HCT116 (cell line): ENCODE data around the gene GFY. TPM values are rescaled to one million over a fixed set of nuclear protein-coding genes. Genes with fewer than 3 reads are reported as not detected.

Source experiments
- ATAC-seq: fragments of 200-7000 bp; cut with Tn5 transposase; 2 replicates; pipeline ENCODE4 v1.9.1; 2020; ENCODE audit warnings: mild to moderate bottlenecking, moderate library complexity
- BruUV-seq: library from RNA; stranded (reverse); fragments of 400-500 nt; replicated peaks from 2 replicates; lab custom pipeline; 2021; lab: Mats Ljungman, UMichigan
- CTCF ChIA-PET: fragments of 300-600 bp; sonication (Branson Sonifier 250); formaldehyde crosslinking; loops from one replicate; lab custom pipeline; 2021; ENCODE audit warnings: antibody characterized with exemption; lab: Charles Lee
- POLR2A ChIA-PET: fragments of 300-600, 350-600 bp; sonication (Branson Sonifier 250); formaldehyde crosslinking; loops from one replicate; lab custom pipeline; 2021; ENCODE audit warnings: antibody characterized with exemption; lab: Charles Lee
- RAD21 ChIA-PET, 2 experiments: fragments of 300-600 bp; sonication (Branson Sonifier 250); formaldehyde crosslinking; loops; one replicate each; lab custom pipeline; 2023; ENCODE audit warnings: low total read pairs in 2 of 2; ENCODE audit not compliant: uncharacterized antibody in 2 of 2, unreplicated experiment in 2 of 2, low non-redundant PET in 1 of 2; lab: Charles Lee
- DNase-seq: peaks from one replicate; pipeline ENCODE4 v3.0.0-alpha.2; 2010; ENCODE audit warnings: low read depth, low spot score
- H2AFZ ChIP-seq: fragments of 200-600 bp; shearing (Covaris generic), sonication (generic); 2 replicates; pipeline ENCODE4 v1.6.1; 2017; ENCODE audit warnings: low read depth, mixed run types, mixed read lengths, antibody characterized with exemption, low read length; ENCODE audit not compliant: poor library complexity, severe bottlenecking
- H3K27ac ChIP-seq: 2 replicates; pipeline ENCODE4 v1.5.1; 2012; ENCODE audit warnings: low read depth, low read length
- H3K27me3 ChIP-seq: fragments of 200-600 bp; sonication (generic); 2 replicates; pipeline ENCODE4 v1.6.1; 2016; ENCODE audit warnings: mixed run types, low read length, mixed read lengths; ENCODE audit not compliant: insufficient read depth
- H3K36me3 ChIP-seq, 2 experiments: fragments of 200-500 bp in 1 of 2; fragments of 200-600 bp in 1 of 2; sonication (Bioruptor generic) in 1 of 2; sonication (generic) in 1 of 2; 2 replicates each; pipeline versions ENCODE4 v1.5.1 to v1.6.1; 2014 to 2016; ENCODE audit warnings: low read length in 2 of 2, inconsistent platforms in 1 of 2, mixed read lengths in 1 of 2, mixed run types in 1 of 2; ENCODE audit not compliant: insufficient read depth in 2 of 2, control insufficient read depth in 1 of 2
- H3K4me1 ChIP-seq, 2 experiments: fragments of 200-600 bp in 1 of 2; sonication (generic) in 1 of 2; 2 replicates each; pipeline versions ENCODE4 v1.5.1 to v1.6.1; 2012 to 2017; ENCODE audit warnings: low read length in 2 of 2, inconsistent platforms in 1 of 2, mild to moderate bottlenecking in 1 of 2, mixed read lengths in 1 of 2, mixed run types in 1 of 2, moderate library complexity in 1 of 2; ENCODE audit not compliant: insufficient read depth in 2 of 2, control insufficient read depth in 1 of 2
- H3K4me2 ChIP-seq: fragments of 200-600 bp; sonication (generic); 2 replicates; pipeline ENCODE4 v1.6.1; 2017; ENCODE audit warnings: mixed run types, low read length, mixed read lengths
- H3K4me3 ChIP-seq, 2 experiments: fragments of 200-600 bp in 1 of 2; sonication (generic) in 1 of 2; replicated peaks in 1 of 2; 2 replicates each; pipeline ENCODE4 v1.5.1; 2011 to 2016; ENCODE audit warnings: low read length in 2 of 2, control low read depth in 1 of 2, low read depth in 1 of 2, mild to moderate bottlenecking in 1 of 2, mixed read lengths in 1 of 2, mixed run types in 1 of 2
- H3K79me2 ChIP-seq: fragments of 200-600 bp; sonication (generic); 2 replicates; pipeline ENCODE4 v1.6.1; 2017; ENCODE audit warnings: mild to moderate bottlenecking, mixed run types, low read length, moderate library complexity, mixed read lengths; ENCODE audit not compliant: insufficient read depth
- H3K9ac ChIP-seq: fragments of 200-600 bp; sonication (generic); 2 replicates; pipeline ENCODE4 v1.6.1; 2016; ENCODE audit warnings: low read length, mixed read lengths
- H3K9me2 ChIP-seq: fragments of 200-600 bp; sonication (generic), shearing (Covaris generic); 2 replicates; pipeline ENCODE4 v1.6.1; 2017; ENCODE audit warnings: mixed run types, mild to moderate bottlenecking, moderate library complexity; ENCODE audit not compliant: insufficient read depth
- H3K9me3 ChIP-seq, 2 experiments: fragments of 200-500 bp in 1 of 2; fragments of 200-600 bp in 1 of 2; sonication (Bioruptor generic) in 1 of 2; sonication (generic) in 1 of 2; 2 replicates each; pipeline ENCODE4 v1.6.1; 2014 to 2017; ENCODE audit warnings: low read length in 2 of 2, mixed read lengths in 2 of 2, inconsistent platforms in 1 of 2, low read depth in 1 of 2, mild to moderate bottlenecking in 1 of 2, mixed run types in 1 of 2, moderate library complexity in 1 of 2; ENCODE audit not compliant: control insufficient read depth in 1 of 2, insufficient read depth in 1 of 2
- H4K20me1 ChIP-seq: fragments of 200-600 bp; sonication (generic), shearing (Covaris generic); 2 replicates; pipeline ENCODE4 v1.6.1; 2017; ENCODE audit warnings: mixed run types, mild to moderate bottlenecking, moderate library complexity; ENCODE audit not compliant: insufficient read depth
- ATF3 ChIP-seq: IDR thresholded peaks from 2 replicates; pipeline ENCODE4 v1.6.1; 2012
- EGR1 ChIP-seq: IDR thresholded peaks from 2 replicates; pipeline ENCODE4 v1.6.1; 2012; ENCODE audit warnings: low read depth
- ELF1 ChIP-seq: IDR thresholded peaks from 2 replicates; pipeline ENCODE4 v1.6.1; 2012; ENCODE audit warnings: low read depth, borderline replicate concordance
- EZH2phosphoT487 ChIP-seq: fragments of 200-600 bp; IDR thresholded peaks from 2 replicates; pipeline ENCODE4 v1.6.1; 2018; ENCODE audit warnings: antibody characterized with exemption, borderline replicate concordance
- FOSL1 ChIP-seq: IDR thresholded peaks from 2 replicates; pipeline ENCODE4 v1.6.1; 2012; ENCODE audit warnings: low read depth
- JUND ChIP-seq: IDR thresholded peaks from 2 replicates; pipeline ENCODE4 v1.6.1; 2012
- POLR2A ChIP-seq: IDR thresholded peaks from 2 replicates; pipeline ENCODE4 v1.7.0; 2011; ENCODE audit warnings: borderline replicate concordance; ENCODE audit not compliant: insufficient read depth, insufficient read length; ENCODE audit errors: extremely low read depth
- POLR2AphosphoS5 ChIP-seq: IDR thresholded peaks from 2 replicates; pipeline ENCODE4 v1.6.1; 2011; ENCODE audit warnings: mild to moderate bottlenecking, low read depth, low read length, moderate library complexity
- RAD21 ChIP-seq: IDR thresholded peaks from 2 replicates; pipeline ENCODE4 v1.6.1; 2012; ENCODE audit warnings: low read depth, mild to moderate bottlenecking
- SIN3A ChIP-seq: IDR thresholded peaks from 2 replicates; pipeline ENCODE4 v1.6.1; 2012; ENCODE audit warnings: low read depth
- SRF ChIP-seq: IDR thresholded peaks from 2 replicates; pipeline ENCODE4 v1.6.1; 2012; ENCODE audit warnings: low read depth
- ZNF274 ChIP-seq: fragments of 200-500 bp; sonication (Bioruptor generic); IDR thresholded peaks from 2 replicates; pipeline ENCODE4 v1.6.1; 2014; ENCODE audit warnings: mild to moderate bottlenecking, low read depth, low read length, inconsistent platforms
- intact Hi-C: fragments of 100-400 bp; cut with micrococcal nuclease; formaldehyde crosslinking; loops from 2 replicates; pipeline ENCODE4 v1.10.0; 2022
- total RNA-seq: library from RNA; stranded (reverse); gene quantifications from one replicate; pipeline ENCODE4 v1.2.1, GENCODE V29; 2021; ENCODE audit not compliant: unreplicated experiment
- TF ChIP-seq, protein P1 (sequence below): IDR thresholded peaks from 2 replicates; pipeline ENCODE4 v1.6.1; 2012
- TF ChIP-seq, protein P2 (sequence below), 3 experiments: fragments of 200-600 bp in 1 of 3; sonication (generic) in 1 of 3; IDR thresholded peaks in 2 of 3; conservative IDR thresholded peaks in 1 of 3; 2 replicates each; pipeline ENCODE4 v1.5.1; 2012 to 2017; ENCODE audit warnings: low read depth in 2 of 3, low read length in 2 of 3, antibody characterized with exemption in 1 of 3, borderline replicate concordance in 1 of 3, control low read depth in 1 of 3, mild to moderate bottlenecking in 1 of 3, mixed read lengths in 1 of 3, mixed run types in 1 of 3, moderate library complexity in 1 of 3; ENCODE audit not compliant: insufficient read depth in 1 of 3

Gene GFY
- total RNA-seq, 1 experiment from 2014 or later: 2.6 TPM

DNA sequence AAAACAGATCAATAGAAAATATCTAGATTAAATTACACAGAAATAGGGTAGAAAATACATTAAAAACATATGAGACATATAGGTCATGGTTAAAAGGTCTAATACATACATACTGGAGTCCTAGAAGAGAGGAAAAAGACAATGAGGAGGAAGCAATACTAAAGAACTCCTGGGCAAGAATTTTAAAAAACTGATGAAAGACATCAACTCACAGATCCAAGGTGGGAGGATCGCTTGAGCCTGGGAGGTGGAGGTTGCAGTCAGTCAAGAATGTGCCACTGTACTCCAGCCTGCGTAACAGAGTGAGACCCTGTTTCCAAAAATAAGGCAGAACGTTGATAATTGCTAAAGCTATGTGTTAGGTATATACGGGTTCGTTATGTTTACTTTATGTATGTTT lies 42.5 kb upstream of the GFY start:
- no peak overlapping the region for H3K9ac ChIP-seq
- no peak overlapping the region for H3K4me3 ChIP-seq
- no peaks in the 10 kb centered on the region for H3K4me1 ChIP-seq
- H4K20me1 ChIP-seq: no peaks in the 10 kb centered on the region
- H3K27ac ChIP-seq: no peak overlapping the region
- H2AFZ ChIP-seq: no peak overlapping the region
- DNase-seq (no peak), ATAC-seq (no peak)
- H3K79me2 ChIP-seq: no peaks in the 10 kb centered on the region
- H3K27me3 ChIP-seq: no peaks in the 10 kb centered on the region
- H3K9me2 ChIP-seq: no peaks in the 10 kb centered on the region
- POLR2A ChIA-PET: interaction anchor here (0.7 kb wide), 1 partner anchor 7 kb away, joined by 3 read pairs; no protein-coding TSS in a partner anchor
- no peak overlapping the region for H3K4me2 ChIP-seq
- peaks cover 6 to 7% of the 10 kb centered on the region in 2 experiments for H3K9me3 ChIP-seq
- BruUV-seq: no TSS peak
- CTCF ChIA-PET: no interaction called here
- no peaks in the 10 kb centered on the region for H3K36me3 ChIP-seq
- TF ChIP-seq RAD21: no peak
- no peak for TF ChIP-seq JUND
- no peak for TF ChIP-seq ELF1
- TF ChIP-seq POLR2AphosphoS5: no peak
- no peak for TF ChIP-seq SRF
- no peak for TF ChIP-seq ATF3
- TF ChIP-seq, protein P1, sequence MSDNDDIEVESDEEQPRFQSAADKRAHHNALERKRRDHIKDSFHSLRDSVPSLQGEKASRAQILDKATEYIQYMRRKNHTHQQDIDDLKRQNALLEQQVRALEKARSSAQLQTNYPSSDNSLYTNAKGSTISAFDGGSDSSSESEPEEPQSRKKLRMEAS: no peak
- TF ChIP-seq FOSL1: no peak
- TF ChIP-seq EZH2phosphoT487: no peak
- no peak for TF ChIP-seq SIN3A
- no peak for TF ChIP-seq EGR1
- TF ChIP-seq, protein P2, sequence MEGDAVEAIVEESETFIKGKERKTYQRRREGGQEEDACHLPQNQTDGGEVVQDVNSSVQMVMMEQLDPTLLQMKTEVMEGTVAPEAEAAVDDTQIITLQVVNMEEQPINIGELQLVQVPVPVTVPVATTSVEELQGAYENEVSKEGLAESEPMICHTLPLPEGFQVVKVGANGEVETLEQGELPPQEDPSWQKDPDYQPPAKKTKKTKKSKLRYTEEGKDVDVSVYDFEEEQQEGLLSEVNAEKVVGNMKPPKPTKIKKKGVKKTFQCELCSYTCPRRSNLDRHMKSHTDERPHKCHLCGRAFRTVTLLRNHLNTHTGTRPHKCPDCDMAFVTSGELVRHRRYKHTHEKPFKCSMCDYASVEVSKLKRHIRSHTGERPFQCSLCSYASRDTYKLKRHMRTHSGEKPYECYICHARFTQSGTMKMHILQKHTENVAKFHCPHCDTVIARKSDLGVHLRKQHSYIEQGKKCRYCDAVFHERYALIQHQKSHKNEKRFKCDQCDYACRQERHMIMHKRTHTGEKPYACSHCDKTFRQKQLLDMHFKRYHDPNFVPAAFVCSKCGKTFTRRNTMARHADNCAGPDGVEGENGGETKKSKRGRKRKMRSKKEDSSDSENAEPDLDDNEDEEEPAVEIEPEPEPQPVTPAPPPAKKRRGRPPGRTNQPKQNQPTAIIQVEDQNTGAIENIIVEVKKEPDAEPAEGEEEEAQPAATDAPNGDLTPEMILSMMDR (IDR thresholded peaks at IDR 0.05 in 2 of 3, conservative IDR thresholded peaks at IDR 0.05 in 1 of 3; ENCODE audit: borderline replicate concordance in 1 of 3, insufficient read depth in 1 of 3, low read depth in 2 of 3, low read length in 2 of 3): no peak
- TF ChIP-seq POLR2A: no peak
- no peak for TF ChIP-seq ZNF274
- intact Hi-C loops: no loop called here
- RAD21 ChIA-PET: no interaction called here
